ENCODE measurements around the gene FAU. TPM values are rescaled to one million over a fixed set of nuclear protein-coding genes. Genes with fewer than 3 reads are reported as not detected.

FAU gene
- total and polyA plus RNA-seq, 2 of the 13 experiments (the other 11 are each of a cell fraction or from before 2014, with no cell fraction given) = 374 to 869 TPM

GRCh38 chr11:65165410-65166317, 43.7 kb upstream of the FAU start (continued):
- no peak for TF ChIP-seq KLF12 (CRISPR knock-in tag; IDR thresholded peaks at IDR 0.05; ENCODE audit: borderline replicate concordance)
- 0 out of 2 replicates have a peak, but pooled peaks have one; percentile 6 for TF ChIP-seq CTCF (CRISPR knock-in tag; IDR thresholded peaks at IDR 0.05)
- 0 out of 2 replicates have a peak, but pooled peaks have one; percentile 8 for TF ChIP-seq POGZ (CRISPR knock-in tag; IDR thresholded peaks at IDR 0.05)
- TF ChIP-seq MED8 (CRISPR knock-in tag; IDR thresholded peaks at IDR 0.05; ENCODE audit: insufficient replicate concordance) = no peak
- TF ChIP-seq ZNF615 (CRISPR knock-in tag; IDR thresholded peaks at IDR 0.05; ENCODE audit: borderline replicate concordance) = 0 out of 2 replicates have a peak, but pooled peaks have one; percentile 21
- no peak for TF ChIP-seq ZNF572 (CRISPR knock-in tag; IDR thresholded peaks at IDR 0.05)
- no peak for TF ChIP-seq HOXA5 (CRISPR knock-in tag; IDR thresholded peaks at IDR 0.05)
- no peak for TF ChIP-seq ZNF383 (CRISPR knock-in tag; IDR thresholded peaks at IDR 0.05; ENCODE audit: borderline replicate concordance)
- TF ChIP-seq HDAC2 (CRISPR knock-in tag; IDR thresholded peaks at IDR 0.05) = peak; percentile 78
- no peak for TF ChIP-seq NR2F2 (IDR thresholded peaks at IDR 0.05; ENCODE audit: borderline replicate concordance, low read depth)
- no peak for TF ChIP-seq ZBTB3 (CRISPR knock-in tag; IDR thresholded peaks at IDR 0.05; ENCODE audit: borderline replicate concordance, low read depth)
- TF ChIP-seq MXI1 (IDR thresholded peaks at IDR 0.05; ENCODE audit: borderline replicate concordance, low read depth, low read length) = 0 out of 3 replicates have a peak, but pooled peaks have one; percentile 0
- TF ChIP-seq BRCA1 (CRISPR knock-in tag; IDR thresholded peaks at IDR 0.05) = no peak
- no peak for TF ChIP-seq MLLT10 (CRISPR knock-in tag; IDR thresholded peaks at IDR 0.05)
- no peak for TF ChIP-seq DNMT1 (CRISPR knock-in tag; IDR thresholded peaks at IDR 0.05)
- TF ChIP-seq PRDM15 (CRISPR knock-in tag; IDR thresholded peaks at IDR 0.05) = no peak
- TF ChIP-seq SATB2 (CRISPR knock-in tag; IDR thresholded peaks at IDR 0.05) = no peak
- no peak; the same call in 1 of the 2 replicates for TF ChIP-seq MBD4 (IDR thresholded peaks at IDR 0.05; ENCODE audit: borderline replicate concordance, low read length)
- TF ChIP-seq ZSCAN29 (CRISPR knock-in tag; conservative IDR thresholded peaks at IDR 0.05) = no peak
- no peak for TF ChIP-seq TOPORS (CRISPR knock-in tag; IDR thresholded peaks at IDR 0.05)
- no peak for TF ChIP-seq CSRNP2 (CRISPR knock-in tag; conservative IDR thresholded peaks at IDR 0.05; ENCODE audit: low read depth)
- TF ChIP-seq HDAC1 (CRISPR knock-in tag; IDR thresholded peaks at IDR 0.05) = peak; percentile 79
- TF ChIP-seq WIZ (CRISPR knock-in tag; IDR thresholded peaks at IDR 0.05) = no peak
- no peak for TF ChIP-seq ZNF432 (CRISPR knock-in tag; IDR thresholded peaks at IDR 0.05; ENCODE audit: borderline replicate concordance)

All from HepG2 (cell line).